ENCODE results near the gene DOP1A. TPM values are rescaled to one million over a fixed set of nuclear protein-coding genes. Genes with fewer than 3 reads are reported as not detected.

DOP1A gene
- total and polyA plus RNA-seq, 4 donors: 3.5 to 32.0 (median 9.6) TPM

DNA sequence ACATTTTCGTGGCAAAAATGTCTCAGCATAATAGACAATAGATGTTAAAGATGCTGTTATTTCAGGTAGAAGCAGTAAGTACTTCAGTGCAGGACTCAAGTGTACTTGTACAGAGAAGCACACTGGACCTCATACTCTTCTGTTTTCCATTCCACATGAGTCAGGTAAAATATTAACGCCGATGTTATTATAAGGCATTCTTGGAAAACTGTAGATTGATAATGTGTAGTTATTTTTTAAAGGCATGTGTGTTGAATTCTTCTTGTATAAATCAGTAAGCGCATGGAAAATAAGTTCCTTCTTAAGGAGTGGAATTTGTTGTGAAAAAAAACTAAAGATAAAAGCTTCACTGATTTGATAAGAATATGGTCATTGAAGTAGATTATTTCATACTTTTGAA is 45.8 kb downstream of the DOP1A start:
- H3K4me3 ChIP-seq (ENCODE audit: low read depth in 1 of 3, low read length in 3 of 3): no peak overlapping the region
- no peak overlapping the region for H3K27ac ChIP-seq (ENCODE audit: low read depth in 1 of 2, low read length in 2 of 2)
- 71% methylated on average over 4 of the region's 4 CpGs for WGBS
- H3K9me3 ChIP-seq (ENCODE audit: control insufficient read depth in 4 of 4, low read length in 3 of 4): no peaks in the 10 kb centered on the region
- no peak for DNase-seq (ENCODE audit: low spot score)
- H3K4me1 ChIP-seq (ENCODE audit: control insufficient read depth in 4 of 4, insufficient read depth in 4 of 4, low read length in 3 of 4): no peaks in the 10 kb centered on the region
- H3K9ac ChIP-seq (ENCODE audit: low read depth in 1 of 2, low read length in 2 of 2): no peak overlapping the region
- TF ChIP-seq EGR1 (IDR thresholded peaks at IDR 0.05; ENCODE audit: low read depth in 2 of 2) (no peak), YY1 (IDR thresholded peaks at IDR 0.05) (no peak), FOXA2 (IDR thresholded peaks at IDR 0.05) (no peak), TAF1 (conservative IDR thresholded peaks at IDR 0.05) (no peak), HNF4A (conservative IDR thresholded peaks at IDR 0.05) (no peak), RAD21 (IDR thresholded peaks at IDR 0.05) (no peak), GABPA (IDR thresholded peaks at IDR 0.05 in 1 of 2, conservative IDR thresholded peaks at IDR 0.05 in 1 of 2) (no peak), HNF4G (IDR thresholded peaks at IDR 0.05) (no peak), SP1 (IDR thresholded peaks at IDR 0.05) (no peak), RXRA (IDR thresholded peaks at IDR 0.05) (no peak), JUND (IDR thresholded peaks at IDR 0.05) (no peak), FOXA1 (IDR thresholded peaks at IDR 0.05) (no peak), NR2F2 (IDR thresholded peaks at IDR 0.05) (no peak)
- TF ChIP-seq, protein P1, sequence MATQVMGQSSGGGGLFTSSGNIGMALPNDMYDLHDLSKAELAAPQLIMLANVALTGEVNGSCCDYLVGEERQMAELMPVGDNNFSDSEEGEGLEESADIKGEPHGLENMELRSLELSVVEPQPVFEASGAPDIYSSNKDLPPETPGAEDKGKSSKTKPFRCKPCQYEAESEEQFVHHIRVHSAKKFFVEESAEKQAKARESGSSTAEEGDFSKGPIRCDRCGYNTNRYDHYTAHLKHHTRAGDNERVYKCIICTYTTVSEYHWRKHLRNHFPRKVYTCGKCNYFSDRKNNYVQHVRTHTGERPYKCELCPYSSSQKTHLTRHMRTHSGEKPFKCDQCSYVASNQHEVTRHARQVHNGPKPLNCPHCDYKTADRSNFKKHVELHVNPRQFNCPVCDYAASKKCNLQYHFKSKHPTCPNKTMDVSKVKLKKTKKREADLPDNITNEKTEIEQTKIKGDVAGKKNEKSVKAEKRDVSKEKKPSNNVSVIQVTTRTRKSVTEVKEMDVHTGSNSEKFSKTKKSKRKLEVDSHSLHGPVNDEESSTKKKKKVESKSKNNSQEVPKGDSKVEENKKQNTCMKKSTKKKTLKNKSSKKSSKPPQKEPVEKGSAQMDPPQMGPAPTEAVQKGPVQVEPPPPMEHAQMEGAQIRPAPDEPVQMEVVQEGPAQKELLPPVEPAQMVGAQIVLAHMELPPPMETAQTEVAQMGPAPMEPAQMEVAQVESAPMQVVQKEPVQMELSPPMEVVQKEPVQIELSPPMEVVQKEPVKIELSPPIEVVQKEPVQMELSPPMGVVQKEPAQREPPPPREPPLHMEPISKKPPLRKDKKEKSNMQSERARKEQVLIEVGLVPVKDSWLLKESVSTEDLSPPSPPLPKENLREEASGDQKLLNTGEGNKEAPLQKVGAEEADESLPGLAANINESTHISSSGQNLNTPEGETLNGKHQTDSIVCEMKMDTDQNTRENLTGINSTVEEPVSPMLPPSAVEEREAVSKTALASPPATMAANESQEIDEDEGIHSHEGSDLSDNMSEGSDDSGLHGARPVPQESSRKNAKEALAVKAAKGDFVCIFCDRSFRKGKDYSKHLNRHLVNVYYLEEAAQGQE (IDR thresholded peaks at IDR 0.05): no peak
- TF ChIP-seq, protein P2, sequence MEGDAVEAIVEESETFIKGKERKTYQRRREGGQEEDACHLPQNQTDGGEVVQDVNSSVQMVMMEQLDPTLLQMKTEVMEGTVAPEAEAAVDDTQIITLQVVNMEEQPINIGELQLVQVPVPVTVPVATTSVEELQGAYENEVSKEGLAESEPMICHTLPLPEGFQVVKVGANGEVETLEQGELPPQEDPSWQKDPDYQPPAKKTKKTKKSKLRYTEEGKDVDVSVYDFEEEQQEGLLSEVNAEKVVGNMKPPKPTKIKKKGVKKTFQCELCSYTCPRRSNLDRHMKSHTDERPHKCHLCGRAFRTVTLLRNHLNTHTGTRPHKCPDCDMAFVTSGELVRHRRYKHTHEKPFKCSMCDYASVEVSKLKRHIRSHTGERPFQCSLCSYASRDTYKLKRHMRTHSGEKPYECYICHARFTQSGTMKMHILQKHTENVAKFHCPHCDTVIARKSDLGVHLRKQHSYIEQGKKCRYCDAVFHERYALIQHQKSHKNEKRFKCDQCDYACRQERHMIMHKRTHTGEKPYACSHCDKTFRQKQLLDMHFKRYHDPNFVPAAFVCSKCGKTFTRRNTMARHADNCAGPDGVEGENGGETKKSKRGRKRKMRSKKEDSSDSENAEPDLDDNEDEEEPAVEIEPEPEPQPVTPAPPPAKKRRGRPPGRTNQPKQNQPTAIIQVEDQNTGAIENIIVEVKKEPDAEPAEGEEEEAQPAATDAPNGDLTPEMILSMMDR (IDR thresholded peaks at IDR 0.05; ENCODE audit: low read depth, low read length, missing input control): no peak
- TF ChIP-seq, protein P3, sequence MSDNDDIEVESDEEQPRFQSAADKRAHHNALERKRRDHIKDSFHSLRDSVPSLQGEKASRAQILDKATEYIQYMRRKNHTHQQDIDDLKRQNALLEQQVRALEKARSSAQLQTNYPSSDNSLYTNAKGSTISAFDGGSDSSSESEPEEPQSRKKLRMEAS (IDR thresholded peaks at IDR 0.05): no peak
- TF ChIP-seq, protein P4, sequence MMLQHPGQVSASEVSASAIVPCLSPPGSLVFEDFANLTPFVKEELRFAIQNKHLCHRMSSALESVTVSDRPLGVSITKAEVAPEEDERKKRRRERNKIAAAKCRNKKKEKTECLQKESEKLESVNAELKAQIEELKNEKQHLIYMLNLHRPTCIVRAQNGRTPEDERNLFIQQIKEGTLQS (IDR thresholded peaks at IDR 0.05): no peak
- TF ChIP-seq, protein P5, sequence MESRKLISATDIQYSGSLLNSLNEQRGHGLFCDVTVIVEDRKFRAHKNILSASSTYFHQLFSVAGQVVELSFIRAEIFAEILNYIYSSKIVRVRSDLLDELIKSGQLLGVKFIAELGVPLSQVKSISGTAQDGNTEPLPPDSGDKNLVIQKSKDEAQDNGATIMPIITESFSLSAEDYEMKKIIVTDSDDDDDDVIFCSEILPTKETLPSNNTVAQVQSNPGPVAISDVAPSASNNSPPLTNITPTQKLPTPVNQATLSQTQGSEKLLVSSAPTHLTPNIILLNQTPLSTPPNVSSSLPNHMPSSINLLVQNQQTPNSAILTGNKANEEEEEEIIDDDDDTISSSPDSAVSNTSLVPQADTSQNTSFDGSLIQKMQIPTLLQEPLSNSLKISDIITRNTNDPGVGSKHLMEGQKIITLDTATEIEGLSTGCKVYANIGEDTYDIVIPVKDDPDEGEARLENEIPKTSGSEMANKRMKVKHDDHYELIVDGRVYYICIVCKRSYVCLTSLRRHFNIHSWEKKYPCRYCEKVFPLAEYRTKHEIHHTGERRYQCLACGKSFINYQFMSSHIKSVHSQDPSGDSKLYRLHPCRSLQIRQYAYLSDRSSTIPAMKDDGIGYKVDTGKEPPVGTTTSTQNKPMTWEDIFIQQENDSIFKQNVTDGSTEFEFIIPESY (IDR thresholded peaks at IDR 0.05): no peak
- H3K27me3 ChIP-seq (ENCODE audit: control insufficient read depth in 4 of 4, insufficient read depth in 4 of 4, low read length in 3 of 4): no peaks in the 10 kb centered on the region
- H3K36me3 ChIP-seq (ENCODE audit: control insufficient read depth in 4 of 4, insufficient read depth in 3 of 4, low read depth in 1 of 4, low read length in 3 of 4): peaks cover 0 to 17% (median 11%) of the 10 kb centered on the region in 4 donors
